RKO (cell line): ENCODE results near the gene GOLGA6L6.
"Not testable (repeated sequence)": the region's sequence is repeated elsewhere in the genome, so short reads cannot be mapped to it uniquely, and the experiment has no call there.

Experiments
- DNase-seq: peaks from one replicate; pipeline ENCODE4 v3.0.0-alpha.2; 2016; ENCODE audit warnings: low spot score

GOLGA6L6 gene, protein sequence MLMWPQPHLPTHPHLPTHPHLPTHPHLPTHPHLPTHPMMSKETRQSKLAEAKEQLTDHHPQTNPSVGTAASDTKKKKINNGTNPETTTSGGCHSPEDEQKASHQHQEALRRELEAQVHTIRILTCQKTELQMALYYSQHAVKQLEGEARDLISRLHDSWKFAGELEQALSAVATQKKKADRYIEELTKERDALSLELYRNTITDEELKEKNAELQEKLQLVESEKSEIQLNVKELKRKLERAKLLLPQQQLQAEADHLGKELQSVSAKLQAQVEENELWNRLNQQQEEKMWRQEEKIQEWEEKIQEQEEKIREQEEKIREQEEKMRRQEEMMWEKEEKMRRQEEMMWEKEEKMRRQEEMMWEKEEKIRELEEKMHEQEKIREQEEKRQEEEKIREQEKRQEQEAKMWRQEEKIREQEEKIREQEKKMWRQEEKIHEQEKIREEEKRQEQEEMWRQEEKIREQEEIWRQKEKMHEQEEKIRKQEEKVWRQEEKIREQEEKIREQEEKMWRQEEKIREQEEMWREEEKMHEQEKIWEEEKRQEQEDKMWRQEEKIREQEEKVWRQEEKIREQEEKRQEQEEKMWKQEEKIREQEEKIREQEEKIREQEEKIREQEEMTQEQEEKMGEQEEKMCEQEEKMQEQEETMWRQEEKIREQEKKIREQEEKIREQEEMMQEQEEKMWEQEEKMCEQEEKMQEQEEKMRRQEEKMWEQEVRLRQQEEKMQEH

DNA sequence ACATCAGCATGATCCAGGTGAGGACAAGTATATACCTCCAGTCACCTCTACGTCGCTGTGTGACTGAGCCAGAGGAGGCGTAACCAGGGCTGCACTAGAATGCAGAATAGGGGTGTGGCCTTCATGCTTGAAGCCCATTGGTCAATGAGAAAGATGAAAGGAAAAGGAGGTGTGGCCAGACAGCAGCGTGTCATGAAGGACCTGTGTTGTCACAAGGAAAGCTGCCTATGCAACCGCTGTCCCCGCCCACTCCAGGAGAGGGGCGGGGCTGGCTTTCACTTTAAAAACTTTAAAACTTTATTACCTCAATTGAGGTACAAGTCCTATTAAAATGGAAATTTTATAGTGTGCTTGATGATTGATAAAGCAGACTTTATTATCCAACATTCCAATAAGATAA lies at the start of gene GOLGA6L6:
TSS of gene GOLGA6L6 (minus strand) at position 101 of the 400 bp plus-strand sequence. CDS start at position 10, 91 bp downstream.
- not testable (repeated sequence) for DNase-seq

DNA sequence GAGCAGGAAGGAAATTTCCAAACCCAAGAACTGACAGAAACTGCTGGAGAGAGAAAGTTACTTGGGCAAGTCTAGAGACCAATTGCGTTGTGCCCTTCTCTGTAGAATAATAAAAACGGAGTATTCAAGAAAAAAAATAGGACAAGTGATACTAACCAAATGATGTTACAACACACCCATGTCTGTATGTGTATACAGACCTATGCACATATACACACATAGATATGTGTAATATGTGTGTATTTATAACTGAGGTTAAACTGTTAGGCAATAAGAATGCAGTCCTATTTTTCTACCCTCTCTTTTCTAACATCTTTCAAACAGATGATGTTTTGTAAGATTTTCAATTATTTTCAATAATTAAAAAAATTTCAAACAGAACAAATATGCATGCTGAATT lies 48.5 kb upstream of the GOLGA6L6 start:
- not testable (repeated sequence) for DNase-seq

DNA sequence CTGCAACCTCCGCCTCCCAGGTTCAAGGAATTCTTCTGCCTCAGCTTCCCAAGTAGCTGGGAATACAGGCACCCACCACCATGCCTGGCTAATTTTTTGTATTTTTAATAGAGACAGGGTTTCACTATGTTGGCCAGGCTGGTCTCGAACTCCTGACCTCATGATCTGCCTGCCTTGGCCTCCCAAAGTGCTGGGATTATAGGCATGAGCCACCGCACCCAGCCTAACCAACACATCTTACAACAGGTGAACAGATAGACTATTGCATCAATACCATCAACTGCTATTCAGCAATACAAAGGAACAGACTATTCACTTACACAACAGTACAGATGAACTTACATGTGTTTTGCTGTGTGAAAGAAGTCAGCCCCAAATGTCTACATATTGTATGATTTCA lies 45.2 kb upstream of the GOLGA6L6 start:
- DNase-seq, result not testable (repeated sequence)

DNA sequence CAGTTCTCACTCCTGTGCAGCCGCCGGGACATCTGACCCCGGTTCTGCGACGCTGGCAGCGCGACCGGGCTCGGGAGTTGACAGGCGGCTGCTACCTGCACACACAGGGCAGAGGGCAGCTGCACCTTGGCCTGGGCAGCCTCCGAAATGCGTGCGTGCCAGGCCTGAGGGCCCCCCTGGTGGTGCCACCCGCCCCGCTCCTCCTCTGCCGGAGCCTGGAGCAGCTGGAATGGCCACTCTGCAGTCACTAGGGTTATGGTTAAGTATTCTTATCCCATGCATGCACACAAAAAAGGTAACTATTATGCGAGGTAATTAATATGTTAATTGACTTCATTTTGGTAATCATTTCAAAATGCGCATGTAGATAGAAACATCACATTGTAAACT lies 41.1 kb upstream of the GOLGA6L6 start:
- not testable (repeated sequence) for DNase-seq

DNA sequence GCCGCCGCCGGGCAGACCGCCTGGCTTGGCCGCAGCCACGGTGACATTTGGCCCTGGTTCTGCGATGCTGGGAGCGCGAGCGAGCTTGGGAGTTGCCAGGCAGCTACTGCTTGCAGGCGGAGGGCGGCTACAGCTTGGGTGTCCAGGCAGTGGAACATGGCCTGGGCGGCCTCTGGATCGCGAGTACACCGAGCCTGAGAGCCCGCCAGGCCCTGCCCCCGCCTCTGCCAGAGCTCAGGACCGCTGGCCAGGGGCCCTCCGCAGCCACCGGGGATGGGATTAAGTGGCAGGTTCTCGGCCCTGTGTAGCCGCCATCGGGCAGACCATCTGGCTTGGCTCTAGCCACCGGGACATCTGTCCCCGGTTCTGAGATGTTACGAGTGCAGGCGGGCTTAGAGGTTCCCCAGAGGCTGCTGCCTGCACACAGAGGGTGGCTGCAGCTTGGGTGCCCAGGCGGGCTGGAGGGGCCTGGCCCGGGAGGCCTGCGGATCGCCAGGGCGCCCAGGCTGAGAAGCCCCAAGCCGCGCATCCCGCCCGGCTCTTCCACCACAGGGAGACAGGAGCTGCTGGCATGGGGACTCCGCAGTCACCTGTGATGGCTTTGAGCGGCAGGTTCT lies 40.6 kb upstream of the GOLGA6L6 start:
- not testable (repeated sequence) for DNase-seq

DNA sequence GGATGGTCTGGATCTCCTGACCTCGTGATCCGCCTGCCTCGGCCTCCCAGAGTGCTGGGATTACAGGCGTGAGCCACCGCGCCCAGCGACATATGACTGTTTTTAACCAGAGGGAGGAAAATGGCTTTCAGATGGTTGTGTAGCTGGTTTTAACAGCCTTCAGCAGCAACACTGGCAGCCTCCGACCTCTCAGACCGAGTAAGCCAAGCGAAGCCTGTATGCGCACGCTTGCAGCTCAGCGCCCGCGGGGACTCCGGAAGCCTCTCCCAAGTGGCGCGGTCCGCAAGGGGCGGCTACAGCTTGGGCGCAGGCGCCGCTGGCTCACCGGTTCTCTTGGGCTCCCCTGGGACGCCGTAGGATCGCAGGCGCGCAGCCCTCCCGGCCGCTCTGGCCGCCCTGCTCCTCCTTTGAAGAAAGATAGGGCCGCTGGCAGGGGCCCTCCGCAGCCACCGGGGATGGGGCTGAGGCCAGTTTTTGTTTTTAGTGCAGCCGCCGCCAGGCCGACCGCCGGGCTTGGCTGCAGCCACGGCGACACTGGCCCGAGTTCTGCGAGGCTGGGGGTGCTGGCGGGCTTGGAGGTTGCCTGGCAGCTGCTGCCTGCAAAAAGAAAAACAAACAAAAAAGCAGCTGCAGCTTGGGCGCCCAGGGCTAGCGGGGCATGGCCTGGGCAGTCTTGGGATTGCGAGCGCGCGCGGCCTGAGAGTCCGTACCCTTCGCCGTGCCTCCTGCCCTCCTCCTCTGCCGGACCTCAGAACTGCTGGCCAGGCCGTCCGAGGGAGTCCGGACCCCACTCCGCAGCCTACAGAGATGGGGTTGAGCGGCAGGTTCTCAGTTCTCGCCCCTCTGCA lies 39.9 kb upstream of the GOLGA6L6 start:
- not testable (repeated sequence) for DNase-seq

DNA sequence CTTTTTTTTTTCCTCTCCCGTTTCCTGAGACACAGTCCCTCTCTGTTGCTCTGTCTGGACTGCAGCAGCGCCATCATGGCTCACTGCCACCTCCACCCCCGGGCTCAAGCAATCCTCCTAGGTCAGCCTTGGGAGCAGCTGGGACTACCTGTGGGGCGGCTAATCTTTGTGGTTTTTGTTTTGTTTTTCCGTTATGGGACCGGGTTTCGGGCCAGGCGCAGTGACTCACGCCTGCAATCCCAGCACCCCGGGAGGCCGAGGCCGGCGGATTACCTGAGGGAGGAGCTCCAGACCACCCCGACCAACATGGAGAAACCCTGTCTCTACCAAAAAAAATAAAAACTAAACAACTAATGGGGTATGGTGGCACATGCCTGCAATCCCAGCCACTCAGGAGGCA lies 38.1 kb upstream of the GOLGA6L6 start:
- not testable (repeated sequence) for DNase-seq

DNA sequence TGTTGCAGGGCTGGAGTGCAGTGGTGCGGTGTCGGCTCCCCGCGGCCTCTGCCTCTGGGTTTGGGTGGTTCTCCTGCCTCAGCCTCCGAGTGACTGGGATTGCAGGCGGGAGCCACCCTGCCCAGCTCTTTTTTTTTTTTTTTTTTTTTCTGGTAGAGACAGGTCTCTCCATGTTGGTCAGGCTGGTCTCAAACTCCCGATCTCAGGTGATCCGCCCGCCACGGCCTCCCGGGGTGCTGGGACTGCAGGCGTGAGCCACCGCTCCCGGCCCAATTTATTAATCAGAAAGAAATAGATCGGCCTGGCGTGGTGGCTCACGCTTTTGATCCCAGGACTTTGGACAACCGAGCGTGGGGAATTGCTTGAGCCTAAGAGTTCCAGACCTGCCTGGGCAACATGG lies 9.7 kb upstream of the GOLGA6L6 start:
- DNase-seq, result not testable (repeated sequence)

DNA sequence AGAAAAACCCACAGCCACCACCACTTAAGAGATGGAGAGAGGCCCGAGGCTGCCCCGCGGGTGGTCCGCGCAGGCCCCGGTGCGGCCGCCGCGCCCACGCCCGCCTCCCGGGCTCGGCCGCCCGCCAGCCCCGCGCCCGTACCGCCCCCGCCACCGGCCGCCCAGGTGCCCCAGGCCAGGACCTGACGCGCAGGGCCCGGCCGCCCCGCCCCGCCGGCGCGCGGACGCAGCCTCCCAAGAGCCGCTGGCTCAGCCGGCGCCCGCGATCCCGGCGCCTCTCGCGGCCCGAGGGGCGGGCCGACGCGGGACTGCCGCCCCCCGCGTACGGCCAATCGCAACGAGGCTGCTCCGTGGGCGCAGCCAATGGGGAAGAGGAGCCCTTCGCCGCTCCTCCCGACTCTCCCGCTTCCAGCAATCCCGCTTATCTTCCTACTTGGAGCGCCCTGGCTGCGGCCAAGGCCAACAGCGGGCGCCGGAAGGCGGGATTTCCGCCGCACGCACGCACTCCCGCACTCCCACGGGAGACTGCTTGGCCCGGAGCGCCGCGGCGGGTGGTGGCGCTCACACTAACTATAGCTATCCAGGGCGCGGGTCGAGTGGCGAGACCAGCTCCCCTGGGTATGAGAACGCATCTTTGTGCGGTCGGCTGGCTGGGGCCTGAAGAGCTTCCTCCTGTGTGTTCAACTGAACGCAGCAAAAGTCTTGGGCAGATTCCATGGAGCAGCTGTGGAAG lies 35.5 kb downstream of the GOLGA6L6 start:
- DNase-seq, result not testable (repeated sequence)

DNA sequence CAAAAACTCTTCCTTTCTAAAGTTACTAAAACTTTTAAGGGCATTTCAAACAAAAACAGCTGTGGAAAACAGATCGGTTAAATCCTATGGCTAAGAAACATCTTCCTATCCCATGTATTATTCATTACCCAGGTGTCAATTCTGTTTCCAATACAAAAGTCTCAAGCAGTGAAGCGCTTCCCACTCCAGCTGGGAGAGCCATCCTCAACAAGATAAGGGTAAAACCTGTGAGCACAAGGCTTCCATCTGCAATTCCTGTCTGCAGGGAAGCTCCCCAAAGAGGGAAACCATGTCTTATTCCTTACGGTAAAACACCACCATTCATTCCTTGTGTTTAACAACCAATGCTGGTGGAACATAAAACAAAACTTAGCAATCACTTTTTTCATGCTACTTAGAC lies 38.8 kb downstream of the GOLGA6L6 start:
- DNase-seq, result not testable (repeated sequence)

DNA sequence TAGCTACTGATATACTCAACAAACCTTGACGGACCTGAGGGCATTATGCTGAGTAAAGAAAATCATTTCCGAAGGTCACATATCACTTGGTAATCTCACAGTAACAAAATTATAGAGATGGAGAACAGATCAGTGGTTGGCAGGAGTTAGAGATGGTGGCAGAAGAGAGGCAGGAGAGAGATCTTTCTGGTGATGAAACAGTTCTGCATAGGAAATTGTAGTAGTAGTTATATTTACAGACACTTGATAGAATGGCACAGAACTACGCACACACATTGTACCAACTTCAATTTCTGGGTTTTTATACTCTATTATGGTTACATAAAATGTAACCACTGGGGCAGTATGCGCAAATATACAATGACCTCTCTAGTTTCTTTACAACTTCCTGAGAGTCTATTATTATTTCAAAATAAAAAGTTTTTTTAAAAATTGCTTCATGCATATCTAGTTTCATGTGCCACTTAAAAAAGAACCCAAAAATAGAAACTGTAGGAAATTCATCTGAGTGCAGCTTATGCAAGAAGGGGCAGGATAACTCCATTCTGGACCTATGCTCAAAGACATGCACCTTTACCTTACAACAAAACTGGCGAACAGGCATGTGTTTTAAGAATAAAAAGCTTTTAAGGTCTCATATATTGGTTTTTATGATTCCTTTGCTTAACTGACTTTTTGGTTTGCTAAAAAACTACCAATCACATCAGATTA lies 39.9 kb downstream of the GOLGA6L6 start:
- DNase-seq, result not testable (repeated sequence)

DNA sequence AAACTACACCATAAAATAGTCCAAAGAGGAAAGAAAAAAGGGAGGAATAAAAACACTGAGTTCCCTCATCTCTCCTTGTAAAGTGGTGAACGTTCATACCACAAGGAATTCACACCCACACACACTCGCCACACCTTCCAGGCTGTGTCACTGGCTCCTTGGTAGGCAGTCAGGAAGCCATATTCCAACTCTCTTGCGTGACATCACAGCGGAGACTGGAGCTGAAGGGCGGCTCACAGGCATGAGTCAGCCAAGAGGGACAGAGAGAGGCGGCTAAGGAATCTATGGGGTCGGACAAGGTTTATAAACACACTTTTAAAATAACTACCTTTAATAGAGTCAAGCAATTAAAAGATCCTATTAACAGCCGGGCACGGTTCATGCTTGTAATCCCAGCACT lies 43.8 kb downstream of the GOLGA6L6 start:
- not testable (repeated sequence) for DNase-seq

DNA sequence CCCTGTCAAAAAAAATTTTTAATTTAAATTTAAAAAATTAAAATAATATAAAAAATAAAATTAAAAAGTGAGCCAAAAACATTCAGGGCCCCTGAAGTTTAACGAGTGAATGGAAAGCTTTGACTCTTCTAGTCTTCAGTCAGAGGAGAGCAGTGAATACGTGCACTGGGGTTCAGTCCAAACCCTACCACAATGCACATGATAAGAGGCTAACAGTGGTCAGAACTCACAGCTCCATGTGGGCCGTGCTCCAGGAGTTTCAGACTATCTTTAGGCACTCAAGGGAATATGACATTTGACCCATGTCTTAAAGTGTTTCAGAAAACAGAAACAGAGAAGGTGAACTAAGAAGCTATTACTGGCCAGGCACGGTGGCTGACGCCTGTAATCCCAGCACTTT lies 48.6 kb downstream of the GOLGA6L6 start:
- DNase-seq, result not testable (repeated sequence)

DNA sequence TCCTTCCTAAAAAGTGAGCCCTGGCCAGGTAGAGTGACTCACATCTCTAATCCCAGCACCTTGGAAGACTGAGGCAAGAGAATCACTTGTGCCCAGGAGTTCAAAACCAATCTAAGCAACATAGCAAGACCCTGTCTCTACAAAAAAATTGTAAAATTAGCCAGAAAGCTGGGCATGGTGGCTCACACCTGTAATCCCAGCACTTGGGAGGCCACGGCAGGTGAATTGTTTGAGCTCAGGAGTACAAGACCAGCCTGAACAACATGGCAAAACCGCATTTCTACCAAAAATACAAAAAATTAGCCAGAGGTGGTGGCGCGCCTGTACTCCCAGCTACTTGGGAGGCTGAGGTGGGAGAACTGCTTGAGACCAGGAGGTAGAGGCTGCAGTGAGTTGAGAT lies 49.0 kb downstream of the GOLGA6L6 start:
- DNase-seq, result not testable (repeated sequence)

DNA sequence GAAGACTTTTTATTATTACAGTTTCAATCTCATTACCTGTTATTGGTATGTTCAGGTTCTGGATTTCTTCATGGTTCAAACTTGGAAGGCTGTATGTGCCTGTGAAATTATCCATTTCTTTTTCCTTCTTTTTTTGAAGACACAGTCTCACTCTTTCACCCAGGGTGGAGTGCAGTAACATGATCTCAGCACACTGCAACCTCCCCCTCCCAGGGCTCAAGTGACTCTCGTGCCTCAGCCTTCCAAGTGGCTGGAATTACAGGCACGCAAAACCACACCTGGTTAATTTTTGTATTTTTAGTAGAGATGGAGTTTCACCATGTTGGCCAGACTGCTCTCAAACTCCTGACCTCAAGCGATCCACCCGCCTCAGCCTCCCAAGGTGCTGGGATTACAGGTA lies 52.3 kb downstream of the GOLGA6L6 start:
- DNase-seq, result not testable (repeated sequence)
